ENCODE results near the gene FGF9.

GRCh38 chr13:21683034-21683733 is 12.3 kb downstream of the FGF9 start:
- no peak for TF ChIP-seq ATF2 (CRISPR knock-in tag; IDR thresholded peaks at IDR 0.05; ENCODE audit: borderline replicate concordance, low read depth)
- no peak for TF ChIP-seq ZBTB21 (CRISPR knock-in tag; IDR thresholded peaks at IDR 0.05; ENCODE audit: borderline replicate concordance)
- TF ChIP-seq MAX (CRISPR knock-in tag; IDR thresholded peaks at IDR 0.05): no peak
- no peak for TF ChIP-seq SMAD3 (CRISPR knock-in tag; IDR thresholded peaks at IDR 0.05; ENCODE audit: borderline replicate concordance)
- no peak for TF ChIP-seq ZNF317 (CRISPR knock-in tag; IDR thresholded peaks at IDR 0.05; ENCODE audit: borderline replicate concordance, low read depth)
- no peak for TF ChIP-seq TEAD4 (CRISPR knock-in tag; IDR thresholded peaks at IDR 0.05)
- no peak for TF ChIP-seq CTCF (IDR thresholded peaks at IDR 0.05)
- TF ChIP-seq USF1 (CRISPR knock-in tag; IDR thresholded peaks at IDR 0.05): no peak
- no peak for TF ChIP-seq STAT6 (CRISPR knock-in tag; conservative IDR thresholded peaks at IDR 0.05; ENCODE audit: low read depth)
- TF ChIP-seq HMGXB4 (CRISPR knock-in tag; IDR thresholded peaks at IDR 0.05): no peak
